A549 (cell line): ENCODE measurements around the gene LY86.

Experiments used
- BHLHE40 ChIP-seq: IDR thresholded peaks from 2 replicates; pipeline ENCODE4 v1.6.1; 2012; ENCODE audit warnings: low read depth, low read length, inconsistent platforms
- CHD4 ChIP-seq: fragments of 200-600 bp; sonication (generic); IDR thresholded peaks from 2 replicates; pipeline ENCODE4 v1.6.1; 2016; ENCODE audit warnings: antibody characterized with exemption, mild to moderate bottlenecking, borderline replicate concordance
- CTCF ChIP-seq: fragments of >200 bp; sonication (Bioruptor Twin); formaldehyde crosslinking; IDR thresholded peaks from 3 replicates; pipeline ENCODE4 v1.5.1; 2016
- KDM1A ChIP-seq: fragments of 200-600 bp; sonication (generic); IDR thresholded peaks from 2 replicates; pipeline ENCODE4 v1.6.1; 2016; ENCODE audit warnings: low read depth, mild to moderate bottlenecking
- KDM5A ChIP-seq: fragments of 200-600 bp; sonication (generic); IDR thresholded peaks from 2 replicates; pipeline ENCODE4 v1.6.1; 2016; ENCODE audit warnings: antibody characterized with exemption, mild to moderate bottlenecking
- MYC ChIP-seq: IDR thresholded peaks from 2 replicates; pipeline ENCODE4 v1.6.1; 2012; ENCODE audit warnings: mild to moderate bottlenecking, inconsistent platforms, low read length, improper control_type of control experiment, borderline replicate concordance
- NR3C1 ChIP-seq: fragments of >200 bp; sonication (Bioruptor Twin); formaldehyde crosslinking; IDR thresholded peaks from 3 replicates; pipeline ENCODE4 v1.6.1; 2017
- POLR2A ChIP-seq: IDR thresholded peaks from 2 replicates; pipeline ENCODE4 v1.6.1; 2012; ENCODE audit warnings: mild to moderate bottlenecking, low read length
- RAD21 ChIP-seq, 2 experiments: fragments of >200 bp in 1 of 2; sonication (Bioruptor Twin) in 1 of 2; formaldehyde crosslinking in 1 of 2; IDR thresholded peaks in 1 of 2; conservative IDR thresholded peaks in 1 of 2; 2 replicates in 1 of 2; 3 replicates in 1 of 2; pipeline ENCODE4 v1.6.1; 2012 to 2018; ENCODE audit warnings: inconsistent platforms in 1 of 2
- REST ChIP-seq: fragments of 200-600 bp; sonication (generic); IDR thresholded peaks from 2 replicates; pipeline ENCODE4 v1.6.1; 2016; ENCODE audit warnings: antibody characterized with exemption, mild to moderate bottlenecking, moderate library complexity
- SMC3 ChIP-seq: fragments of >200 bp; sonication (Bioruptor Twin); formaldehyde crosslinking; IDR thresholded peaks from 3 replicates; pipeline ENCODE4 v1.6.1; 2018; ENCODE audit warnings: inconsistent platforms

- no peak for TF ChIP-seq KDM5A
- no peak for TF ChIP-seq CTCF
- no peak for TF ChIP-seq BHLHE40
- TF ChIP-seq NR3C1 = no peak
- TF ChIP-seq MYC = no peak
- no peak for TF ChIP-seq REST
- TF ChIP-seq POLR2A = no peak
- TF ChIP-seq SMC3 = no peak
- no peak for TF ChIP-seq RAD21 (conservative IDR thresholded peaks at IDR 0.05 in 1 of 2, IDR thresholded peaks at IDR 0.05 in 1 of 2)
- no peak for TF ChIP-seq KDM1A
- TF ChIP-seq CHD4 = no peak
Measured at GRCh38 chr6:6703699-6704098, 115.2 kb downstream of the LY86 start.
